ENCODE measurements around the gene PLXDC1.

The PLXDC1 gene

GRCh38 chr17:39165178-39165840 lies 13.9 kb upstream of the PLXDC1 start:
- TF ChIP-seq CTCF (conservative IDR thresholded peaks at IDR 0.05), result no peak
- H3K27ac ChIP-seq, result no peak overlapping the region

- TF ChIP-seq CTCF (conservative IDR thresholded peaks at IDR 0.05), result peak; percentile 98
- no peak overlapping the region for H3K27ac ChIP-seq
Observed at GRCh38 chr17:39164675-39165143, 13.3 kb upstream of the PLXDC1 start.

- no peak for TF ChIP-seq CTCF (conservative IDR thresholded peaks at IDR 0.05)
- no peak overlapping the region for H3K27ac ChIP-seq
Observed at GRCh38 chr17:39161962-39162361, 10.5 kb upstream of the PLXDC1 start.

- no peak for TF ChIP-seq CTCF (conservative IDR thresholded peaks at IDR 0.05)
- no peak overlapping the region for H3K27ac ChIP-seq
Observed at GRCh38 chr17:39158623-39159022, 7.2 kb upstream of the PLXDC1 start.

GRCh38 chr17:39156491-39156890 lies 5.1 kb upstream of the PLXDC1 start:
- no peak for TF ChIP-seq CTCF (conservative IDR thresholded peaks at IDR 0.05)
- H3K27ac ChIP-seq, result no peak overlapping the region

GRCh38 chr17:39155654-39156053 lies 4.2 kb upstream of the PLXDC1 start:
- H3K27ac ChIP-seq, result no peak overlapping the region
- no peak for TF ChIP-seq CTCF (conservative IDR thresholded peaks at IDR 0.05)

GRCh38 chr17:39153599-39154051 lies 2.2 kb upstream of the PLXDC1 start:
- no peak for TF ChIP-seq CTCF (conservative IDR thresholded peaks at IDR 0.05)
- H3K27ac ChIP-seq, result peak overlapping the region; percentile 80
